Mesothelial cell of epicardium (in vitro differentiated cells): ENCODE measurements around the gene WIZ. TPM values are rescaled to one million over a fixed set of nuclear protein-coding genes. Genes with fewer than 3 reads are reported as not detected.
A peak's percentile ranks its signal among the peaks of the same experiment; 100 is the strongest.
"Not testable (repeated sequence)": the region's sequence is repeated elsewhere in the genome, so short reads cannot be mapped to it uniquely, and the experiment has no call there.

Source experiments
- DNase-seq, 2 experiments: peaks; one replicate each; pipeline ENCODE4 v3.0.0; 2021; ENCODE audit warnings: low spot score in 2 of 2; ENCODE audit not compliant: unreplicated experiment in 2 of 2
- H3K27ac Mint-ChIP-seq: 2 replicates; pipeline ENCODE4 v1.8.0; 2021; ENCODE audit warnings: mixed read lengths
- H3K27me3 Mint-ChIP-seq: 2 replicates; pipeline ENCODE4 v1.8.0; 2021; ENCODE audit warnings: low read depth, mixed read lengths
- H3K36me3 Mint-ChIP-seq: 2 replicates; pipeline ENCODE4 v1.8.0; 2021; ENCODE audit warnings: mixed read lengths
- H3K4me1 Mint-ChIP-seq: 2 replicates; pipeline ENCODE4 v1.8.0; 2021; ENCODE audit warnings: mixed read lengths
- H3K4me3 Mint-ChIP-seq: 2 replicates; pipeline ENCODE4 v1.8.0; 2021; ENCODE audit warnings: mild to moderate bottlenecking, moderate library complexity, mixed read lengths
- H3K9me3 Mint-ChIP-seq: 2 replicates; pipeline ENCODE4 v1.8.0; 2021; ENCODE audit warnings: mixed read lengths
- CTCF ChIP-seq: fragments of 200-600 bp; sonication (generic); IDR thresholded peaks from one replicate; pipeline ENCODE4 v1.5.0; 2021; ENCODE audit warnings: antibody characterized with exemption; ENCODE audit not compliant: unreplicated experiment
- total RNA-seq: library from RNA; stranded (reverse); gene quantifications from 3 replicates; pipeline ENCODE4 v1.2.1, GENCODE V29; 2021

Gene WIZ
- total RNA-seq, 1 donor from 2014 or later: 57.5 TPM

- no peaks in the 10 kb centered on the region for H3K27me3 Mint-ChIP-seq
- peak overlapping the region; percentile 68 for H3K27ac Mint-ChIP-seq
- no peak overlapping the region for H3K4me3 Mint-ChIP-seq
- H3K36me3 Mint-ChIP-seq: peaks cover 12% of the 10 kb centered on the region
- DNase-seq: no peak
- H3K9me3 Mint-ChIP-seq: no peaks in the 10 kb centered on the region
- TF ChIP-seq CTCF: no peak
- H3K4me1 Mint-ChIP-seq: peaks cover 27% of the 10 kb centered on the region
Measured at GRCh38 chr19:15412832-15413231, 36.9 kb downstream of the WIZ start.

GRCh38 chr19:15411351-15411750, 38.4 kb downstream of the WIZ start:
- Mint-ChIP-seq H3K4me1 (peaks cover 15% of the 10 kb centered on the region), H3K36me3 (peaks cover 13% of the 10 kb centered on the region)
- H3K27me3 Mint-ChIP-seq, H3K9me3 Mint-ChIP-seq, DNase-seq, H3K4me3 Mint-ChIP-seq, H3K27ac Mint-ChIP-seq: not testable (repeated sequence)

- no peak for DNase-seq
- no peak for TF ChIP-seq CTCF
- Mint-ChIP-seq H3K36me3 (peaks cover 11% of the 10 kb centered on the region), H3K4me3 (no peak overlapping the region), H3K4me1 (peaks cover 2% of the 10 kb centered on the region), H3K9me3 (no peaks in the 10 kb centered on the region), H3K27ac (no peak overlapping the region), H3K27me3 (no peaks in the 10 kb centered on the region)
Measured at GRCh38 chr19:15404780-15405211, 45.0 kb downstream of the WIZ start.

- Mint-ChIP-seq H3K4me1 (peaks cover 2% of the 10 kb centered on the region), H3K4me3 (no peak overlapping the region), H3K9me3 (no peaks in the 10 kb centered on the region), H3K27me3 (no peaks in the 10 kb centered on the region), H3K36me3 (peaks cover 11% of the 10 kb centered on the region), H3K27ac (no peak overlapping the region)
- no peak for DNase-seq
- TF ChIP-seq CTCF: no peak
Measured at GRCh38 chr19:15404097-15404779, 45.5 kb downstream of the WIZ start.

- DNase-seq: no peak
- Mint-ChIP-seq H3K27ac (no peak overlapping the region), H3K9me3 (no peaks in the 10 kb centered on the region), H3K27me3 (no peaks in the 10 kb centered on the region), H3K36me3 (peaks cover 10% of the 10 kb centered on the region), H3K4me3 (no peak overlapping the region), H3K4me1 (peaks cover 2% of the 10 kb centered on the region)
- no peak for TF ChIP-seq CTCF
Measured at GRCh38 chr19:15403151-15403531, 46.6 kb downstream of the WIZ start.

GRCh38 chr19:15402411-15403150, 47.2 kb downstream of the WIZ start:
- no peaks in the 10 kb centered on the region for H3K27me3 Mint-ChIP-seq
- H3K27ac Mint-ChIP-seq: no peak overlapping the region
- H3K9me3 Mint-ChIP-seq: no peaks in the 10 kb centered on the region
- peaks cover 11% of the 10 kb centered on the region for H3K36me3 Mint-ChIP-seq
- no peak overlapping the region for H3K4me3 Mint-ChIP-seq
- no peaks in the 10 kb centered on the region for H3K4me1 Mint-ChIP-seq
- TF ChIP-seq CTCF: no peak
- DNase-seq: no peak
